Common myeloid progenitor, CD34-positive (primary cell): ENCODE data around the gene DDX54.

Source experiments
- CTCF ChIA-PET: fragments of 350-600 bp; sonication (Branson Sonifier 250); formaldehyde crosslinking; loops from one replicate; lab custom pipeline; 2021; ENCODE audit warnings: antibody characterized with exemption; lab: Charles Lee
- POLR2A ChIA-PET: fragments of 350-600 bp; sonication (Branson Sonifier 250); formaldehyde crosslinking; loops from one replicate; lab custom pipeline; 2021; ENCODE audit warnings: antibody characterized with exemption; lab: Charles Lee
- DNase-seq, 3 donors: peaks; one replicate each; pipeline versions ENCODE4 v3.0.0 to v3.0.0-alpha.2; 2013
- H3K27ac ChIP-seq, 2 experiments: 1 replicate in 1 of 2; 2 replicates in 1 of 2; pipeline ENCODE4 v1.7.0; 2013; ENCODE audit warnings: inconsistent platforms in 2 of 2, low read length in 2 of 2, mild to moderate bottlenecking in 2 of 2, low read depth in 1 of 2, moderate library complexity in 1 of 2; ENCODE audit not compliant: severe bottlenecking in 2 of 2, insufficient read depth in 1 of 2, poor library complexity in 1 of 2
- H3K27me3 ChIP-seq, 5 experiments: replicated peaks in 2 of 5; 1 replicate in 3 of 5; 2 replicates in 2 of 5; pipeline versions ENCODE4 v1.6.1 to v1.7.0; 2013; ENCODE audit warnings: low read length in 4 of 5, mild to moderate bottlenecking in 2 of 5, moderate library complexity in 2 of 5, inconsistent platforms in 1 of 5; ENCODE audit not compliant: insufficient read depth in 5 of 5, control insufficient read depth in 4 of 5
- H3K36me3 ChIP-seq, 4 experiments: 1 replicate in 2 of 4; 2 replicates in 2 of 4; pipeline versions ENCODE4 v1.6.1 to v1.7.0; 2013; ENCODE audit warnings: low read length in 3 of 4, control low read depth in 1 of 4, mild to moderate bottlenecking in 1 of 4; ENCODE audit not compliant: control insufficient read depth in 4 of 4, insufficient read depth in 4 of 4
- H3K4me1 ChIP-seq, 4 experiments: 1 replicate in 3 of 4; 2 replicates in 1 of 4; pipeline versions ENCODE4 v1.6.1 to v1.7.1; 2013; ENCODE audit warnings: low read length in 3 of 4, mild to moderate bottlenecking in 3 of 4, control low read depth in 1 of 4, inconsistent platforms in 1 of 4, moderate library complexity in 1 of 4; ENCODE audit not compliant: control insufficient read depth in 4 of 4, insufficient read depth in 4 of 4; ENCODE audit errors: control extremely low read depth in 1 of 4
- H3K4me3 ChIP-seq, 7 experiments: 1 replicate in 4 of 7; 2 replicates in 3 of 7; pipeline versions ENCODE4 v1.5.1 to v1.7.0; 2013; ENCODE audit warnings: mild to moderate bottlenecking in 7 of 7, low read length in 6 of 7, moderate library complexity in 6 of 7, inconsistent platforms in 2 of 7, low read depth in 2 of 7, control low read depth in 1 of 7; ENCODE audit not compliant: insufficient read depth in 4 of 7, control insufficient read depth in 1 of 7; ENCODE audit errors: extremely low read depth in 1 of 7
- H3K9me3 ChIP-seq, 5 experiments: 1 replicate in 4 of 5; 2 replicates in 1 of 5; pipeline versions ENCODE4 v1.6.1 to v1.7.1; 2013; ENCODE audit warnings: low read length in 4 of 5, mild to moderate bottlenecking in 2 of 5, inconsistent platforms in 1 of 5, low read depth in 1 of 5, moderate library complexity in 1 of 5; ENCODE audit not compliant: control insufficient read depth in 4 of 5, insufficient read depth in 2 of 5; ENCODE audit errors: control extremely low read depth in 1 of 5
- WGBS: methylation state at CpG from one replicate; pipeline ENCODE4 v1.1.5; 2013; ENCODE audit not compliant: insufficient coverage; 5-methylcytosine and 5-hydroxymethylcytosine counted together

The DDX54 gene

DNA sequence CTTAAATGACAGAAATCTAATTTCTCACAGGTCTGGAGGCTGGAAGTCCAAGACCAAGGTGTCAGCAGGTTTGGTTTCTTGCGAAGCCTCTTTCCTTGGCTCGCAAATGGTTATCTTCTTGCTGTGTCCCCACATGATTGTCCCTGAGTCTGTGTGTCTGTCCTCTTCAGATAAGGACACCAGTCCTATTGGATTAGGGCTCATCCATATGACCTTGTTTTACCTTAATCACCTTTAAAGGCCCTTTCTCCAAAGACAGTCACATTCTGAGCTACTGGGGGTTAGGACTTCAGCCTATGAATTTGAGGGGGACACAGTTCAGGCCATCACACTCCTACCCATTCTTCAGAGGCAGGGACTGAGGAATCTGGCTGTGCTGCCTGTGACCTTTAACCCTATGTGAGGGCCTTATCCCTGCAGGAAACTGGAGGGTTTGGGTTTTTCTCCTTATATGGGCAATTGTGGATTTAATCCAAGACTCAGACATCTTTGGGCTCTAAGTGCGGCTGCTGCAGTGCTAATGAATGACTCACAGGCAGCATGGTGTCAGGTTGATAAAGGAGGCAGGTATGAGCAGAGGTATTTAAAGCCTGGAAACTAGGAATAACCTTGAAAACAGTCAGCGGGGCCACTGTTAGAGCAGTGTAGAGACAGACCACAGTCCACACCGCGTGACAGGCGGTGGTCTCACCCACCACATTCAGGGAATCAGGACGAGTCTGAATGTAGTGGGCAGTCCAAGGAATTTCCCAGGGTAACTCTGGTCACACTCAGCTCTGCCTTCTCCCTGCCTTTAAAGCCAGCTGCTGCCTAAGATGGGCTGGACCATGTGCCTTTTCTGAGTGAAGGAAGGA, 46.2 kb upstream of the DDX54 start:
- Histone ChIP-seq H3K4me1 (peaks cover 2 to 56% (median 42%) of the 10 kb centered on the region in 4 experiments), H3K27me3 (no peaks in the 10 kb centered on the region), H3K27ac (no peak overlapping the region), H3K36me3 (peaks cover 0 to 32% (median 10%) of the 10 kb centered on the region in 4 experiments), H3K4me3 (no peak overlapping the region), H3K9me3 (no peaks in the 10 kb centered on the region)
- WGBS, result 98% methylated on average over 8 of the region's 8 CpGs
- CTCF ChIA-PET, result interaction anchor here (0.8 to 10.0 kb wide), 9 partner anchors 8 to 38 kb away, joined by 3 to 91 read pairs (median 10); partner anchors contain the start of gene TPCN1
- POLR2A ChIA-PET, result interaction anchor here (0.7 to 1.9 kb wide), 2 partner anchors 23 to 46 kb away, joined by 3 to 12 read pairs; partner anchors contain the start of genes DDX54 and RITA1
- DNase-seq, result no peak

DNA sequence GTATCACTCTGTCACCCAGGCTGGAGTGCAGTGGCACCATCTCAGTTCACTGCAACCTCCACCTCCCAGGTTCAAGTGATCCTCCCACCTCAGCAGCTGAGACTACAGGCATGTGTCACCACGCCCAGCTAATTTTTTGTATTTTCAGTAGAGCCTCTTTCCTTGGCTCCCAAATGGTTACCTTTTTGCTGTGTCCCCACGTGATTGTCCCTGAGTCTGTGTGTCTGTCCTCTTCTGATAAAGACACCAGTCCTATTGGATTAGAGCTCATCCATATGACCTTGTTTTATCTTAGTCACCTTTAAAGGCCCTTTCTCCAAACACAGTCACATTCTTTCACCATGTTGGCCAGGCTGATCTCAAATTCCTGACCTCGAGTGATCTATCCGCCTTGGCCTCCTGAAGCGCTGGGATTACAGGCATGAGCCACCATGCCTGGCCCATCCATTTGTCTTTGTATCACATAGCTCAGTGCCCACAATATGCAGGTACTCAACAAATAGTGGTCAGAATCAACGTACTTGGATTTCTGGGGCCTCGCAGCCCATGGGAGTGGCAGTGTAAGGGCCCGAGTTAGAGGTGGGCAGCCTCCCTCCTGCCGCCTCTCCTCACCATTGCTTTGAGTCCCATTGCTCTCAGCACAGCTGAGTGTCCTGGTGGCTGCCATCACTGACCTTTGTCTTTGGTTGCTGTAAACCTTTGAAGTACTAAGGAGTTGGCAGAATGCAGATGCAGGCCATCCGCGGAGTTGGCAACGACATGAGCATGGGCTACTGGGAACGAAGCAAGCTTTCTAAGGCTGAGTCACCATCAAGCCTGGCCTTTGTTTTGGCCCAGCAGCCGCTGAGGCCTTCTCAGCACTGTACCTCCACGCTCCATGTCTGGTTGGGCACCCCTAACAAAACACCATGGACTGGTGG, 45.3 kb upstream of the DDX54 start:
- peaks cover 0 to 32% (median 10%) of the 10 kb centered on the region in 4 experiments for H3K36me3 ChIP-seq

GRCh38 chr12:113228394-113229028, 43.2 kb upstream of the DDX54 start:
- POLR2A ChIA-PET, result interaction anchor here (0.5 kb wide), 1 partner anchor 32 kb away, joined by 3 read pairs; no protein-coding TSS in a partner anchor
- Histone ChIP-seq H3K27me3 (no peaks in the 10 kb centered on the region), H3K9me3 (no peaks in the 10 kb centered on the region), H3K27ac (no peak overlapping the region), H3K4me1 (peaks cover 2 to 39% (median 32%) of the 10 kb centered on the region in 4 experiments), H3K4me3 (no peak overlapping the region), H3K36me3 (peaks cover 0 to 28% (median 10%) of the 10 kb centered on the region in 4 experiments)
- 96% methylated on average over 3 of the region's 5 CpGs for WGBS
- no peak for DNase-seq
- CTCF ChIA-PET, result interaction anchor here (0.7 to 2.4 kb wide), 4 partner anchors 11 to 31 kb away, joined by 3 to 7 read pairs (median 4); no protein-coding TSS in a partner anchor

More for the DNA sequence above, 45.3 kb upstream of the DDX54 start:
- DNase-seq, result no peak
- WGBS, result 96% methylated on average over 15 of the region's 15 CpGs
- POLR2A ChIA-PET, result interaction anchor here (0.6 to 1.7 kb wide), 3 partner anchors 10 to 253 kb away, joined by 3 to 9 read pairs (median 4); partner anchors contain the start of gene TPCN1
- no peaks in the 10 kb centered on the region for H3K27me3 ChIP-seq
- peak overlapping the region in 1 of 2 experiments; percentile 54 for H3K27ac ChIP-seq
- H3K9me3 ChIP-seq, result no peaks in the 10 kb centered on the region
- no peak overlapping the region for H3K4me3 ChIP-seq
- CTCF ChIA-PET, result interaction anchor here (0.7 to 10.0 kb wide), 8 partner anchors 7 to 38 kb away, joined by 3 to 91 read pairs (median 6); partner anchors contain the start of gene TPCN1
- H3K4me1 ChIP-seq, result peaks cover 2 to 47% (median 40%) of the 10 kb centered on the region in 4 experiments

DNA sequence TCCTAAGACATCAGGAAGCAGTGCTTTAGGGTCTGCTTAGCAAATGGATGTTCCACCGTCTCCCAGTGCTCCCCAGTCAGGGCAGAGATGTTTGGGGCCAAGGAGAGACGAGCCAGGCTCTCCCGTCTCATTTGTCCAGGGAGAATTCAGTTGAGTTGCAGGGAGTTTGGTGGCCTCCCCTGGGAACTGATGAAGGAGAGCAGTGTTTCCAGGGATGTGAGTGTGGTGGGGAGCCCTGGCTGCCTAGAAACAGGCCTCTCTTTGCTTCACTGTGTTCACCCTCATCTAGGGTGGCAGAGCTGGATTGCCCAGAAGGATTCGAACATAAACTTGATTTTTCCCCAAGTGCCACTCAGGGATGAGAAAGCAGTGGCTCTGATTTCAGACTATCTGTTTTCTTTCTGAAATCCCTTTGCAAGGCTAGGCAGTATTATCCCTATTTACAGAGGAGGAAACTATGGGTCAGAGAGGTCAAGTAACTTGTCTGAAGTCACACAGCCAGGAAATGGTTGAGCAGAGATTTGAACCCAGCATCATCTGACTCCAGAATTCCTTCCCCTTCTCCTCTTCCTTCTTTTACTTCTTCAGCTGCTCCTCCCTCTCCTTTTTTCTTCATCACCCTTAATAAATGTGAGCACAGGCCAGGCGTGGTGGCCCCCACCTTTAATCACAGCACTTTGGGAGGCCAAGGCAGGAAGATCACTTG, 42.6 kb upstream of the DDX54 start:
- no peaks in the 10 kb centered on the region for H3K9me3 ChIP-seq
- H3K4me1 ChIP-seq, result peaks cover 2 to 39% (median 32%) of the 10 kb centered on the region in 4 experiments
- CTCF ChIA-PET, result interaction anchor here (0.8 to 9.1 kb wide), 4 partner anchors 7 to 41 kb away, joined by 3 to 91 read pairs (median 6); no protein-coding TSS in a partner anchor
- no peak for DNase-seq
- peaks cover 0 to 28% (median 10%) of the 10 kb centered on the region in 4 experiments for H3K36me3 ChIP-seq
- POLR2A ChIA-PET, result no interaction called here
- WGBS, result 95% methylated on average over 4 of the region's 5 CpGs
- H3K27me3 ChIP-seq, result no peaks in the 10 kb centered on the region
- no peak overlapping the region for H3K4me3 ChIP-seq
- H3K27ac ChIP-seq, result no peak overlapping the region

- WGBS, result 92% methylated on average over 11 of the region's 13 CpGs
- H3K9me3 ChIP-seq, result no peaks in the 10 kb centered on the region
- peaks cover 0 to 21% (median 10%) of the 10 kb centered on the region in 4 experiments for H3K36me3 ChIP-seq
- H3K27ac ChIP-seq, result no peak overlapping the region
- H3K4me3 ChIP-seq, result no peak overlapping the region
- DNase-seq, result peak in 1 of 3 donors; percentile 34
- POLR2A ChIA-PET, result no interaction called here
- CTCF ChIA-PET, result interaction anchor here (0.8 to 9.1 kb wide), 6 partner anchors 8 to 40 kb away, joined by 3 to 91 read pairs (median 3); no protein-coding TSS in a partner anchor
- no peaks in the 10 kb centered on the region for H3K27me3 ChIP-seq
- peaks cover 6 to 39% (median 33%) of the 10 kb centered on the region in 4 experiments for H3K4me1 ChIP-seq
These were observed 41.7 kb upstream of the DDX54 start for GRCh38 chr12:113226696-113227568.
